GM21576 (cell line): ENCODE measurements around the gene ZNF784.

Experiments
- ATAC-seq: cut with Tn5 transposase; IDR thresholded peaks from one replicate; pipeline ENCODE4 v1.9.1; 2021; ENCODE audit warnings: mild to moderate bottlenecking, moderate library complexity; ENCODE audit not compliant: unreplicated experiment

The ZNF784 gene

GRCh38 chr19:55603581-55604292, 20.6 kb downstream of the ZNF784 start:
- no peak for ATAC-seq

GRCh38 chr19:55603115-55603514, 21.3 kb downstream of the ZNF784 start:
- ATAC-seq: no peak

- ATAC-seq: no peak
Observed at GRCh38 chr19:55602104-55603001, 22.0 kb downstream of the ZNF784 start.

- ATAC-seq: no peak
Observed at GRCh38 chr19:55601084-55601483, 23.3 kb downstream of the ZNF784 start.

- no peak for ATAC-seq
Observed at GRCh38 chr19:55600662-55601028, 23.7 kb downstream of the ZNF784 start.

- peak; percentile 27 for ATAC-seq
Observed at GRCh38 chr19:55599842-55600661, 24.3 kb downstream of the ZNF784 start, which contains the start of gene ZNF524. Gene ZNF524 (plus strand): TSS chr19:55600288. CDS start chr19:55602113, 1,825 bp downstream.

- peak; percentile 48 for ATAC-seq
Observed at GRCh38 chr19:55599468-55599841, 24.9 kb downstream of the ZNF784 start, which contains the start of gene FIZ1. Gene FIZ1 (minus strand): TSS chr19:55599517. CDS start chr19:55597865, 1,652 bp downstream.

GRCh38 chr19:55598719-55599467, 25.5 kb downstream of the ZNF784 start:
- ATAC-seq: peak; percentile 55

GRCh38 chr19:55598034-55598433, 26.3 kb downstream of the ZNF784 start:
- no peak for ATAC-seq

GRCh38 chr19:55597501-55597921, 26.9 kb downstream of the ZNF784 start:
- no peak for ATAC-seq

GRCh38 chr19:55596304-55596703, 28.1 kb downstream of the ZNF784 start:
- no peak for ATAC-seq

GRCh38 chr19:55594996-55595545, 29.3 kb downstream of the ZNF784 start:
- no peak for ATAC-seq

- ATAC-seq: no peak
Observed at GRCh38 chr19:55593096-55593772, 31.1 kb downstream of the ZNF784 start.

- no peak for ATAC-seq
Observed at GRCh38 chr19:55592391-55593090, 31.8 kb downstream of the ZNF784 start.

- ATAC-seq: no peak
Observed at GRCh38 chr19:55591555-55591954, 32.8 kb downstream of the ZNF784 start.

- no peak for ATAC-seq
Observed at GRCh38 chr19:55590617-55591016, 33.7 kb downstream of the ZNF784 start.

- no peak for ATAC-seq
Observed at GRCh38 chr19:55590109-55590508, 34.3 kb downstream of the ZNF784 start.

GRCh38 chr19:55588738-55589137, 35.6 kb downstream of the ZNF784 start:
- ATAC-seq: no peak
